Activated T-helper 1 cell treated with anti-CD3 and anti-CD28 coated beads, Interleukin-2, amount 50 U/mL, for 16 hours (primary cell): ENCODE data around the gene STK39.
"Not testable (repeated sequence)": the region's sequence is repeated elsewhere in the genome, so short reads cannot be mapped to it uniquely, and the experiment has no call there.

Experiments used
- DNase-seq, 2 donors: peaks; one replicate each; pipeline ENCODE4 v3.0.0-alpha.2; 2020; ENCODE audit warnings: low read depth in 1 of 2, low spot score in 1 of 2

Gene STK39

DNA sequence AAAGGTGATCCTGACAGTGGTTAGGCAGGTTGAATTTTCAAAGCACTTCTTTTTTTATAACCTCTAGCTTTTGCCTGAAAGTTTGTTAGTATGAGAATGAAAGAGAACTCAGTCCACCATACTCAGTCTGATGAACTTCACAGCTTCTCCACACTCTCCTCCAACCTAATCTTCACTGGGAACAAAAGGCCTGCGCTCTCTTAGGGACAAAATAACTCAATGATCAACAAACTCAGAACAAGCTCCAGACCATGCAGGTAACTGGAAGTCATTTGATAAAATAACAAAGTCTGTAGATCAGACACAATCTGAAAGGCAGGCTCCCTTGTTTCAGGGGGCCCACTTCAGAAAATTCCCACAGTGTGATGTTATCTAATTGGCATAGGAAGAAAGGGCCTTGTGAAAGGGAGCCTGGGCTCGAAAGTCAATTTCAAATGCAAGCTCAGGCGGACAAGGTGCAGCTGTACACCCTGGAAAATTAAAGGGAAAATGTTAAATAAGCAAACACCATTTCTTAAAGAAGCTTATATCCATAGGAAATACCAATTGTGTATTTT, 142.2 kb downstream of the STK39 start:
- no peak for DNase-seq

DNA sequence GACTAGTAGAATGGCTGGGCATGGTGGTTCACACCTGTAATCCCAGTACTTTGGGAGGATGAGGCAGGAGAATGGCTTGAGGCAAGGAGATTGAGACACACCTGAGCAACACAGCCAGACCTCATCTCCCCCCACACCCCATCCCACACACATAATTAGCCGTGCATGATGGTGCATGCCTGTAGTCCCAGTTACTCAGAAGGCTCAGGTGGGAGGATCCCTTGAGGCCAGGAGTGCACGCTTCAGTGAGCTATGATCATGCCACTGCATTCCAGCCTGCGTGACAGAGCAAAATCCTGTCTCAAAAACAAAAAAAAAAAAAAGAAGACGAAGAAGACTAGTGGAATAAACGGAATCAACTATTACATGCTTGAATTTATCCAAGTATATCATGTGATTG, 150.0 kb downstream of the STK39 start:
- no peak for DNase-seq

DNA sequence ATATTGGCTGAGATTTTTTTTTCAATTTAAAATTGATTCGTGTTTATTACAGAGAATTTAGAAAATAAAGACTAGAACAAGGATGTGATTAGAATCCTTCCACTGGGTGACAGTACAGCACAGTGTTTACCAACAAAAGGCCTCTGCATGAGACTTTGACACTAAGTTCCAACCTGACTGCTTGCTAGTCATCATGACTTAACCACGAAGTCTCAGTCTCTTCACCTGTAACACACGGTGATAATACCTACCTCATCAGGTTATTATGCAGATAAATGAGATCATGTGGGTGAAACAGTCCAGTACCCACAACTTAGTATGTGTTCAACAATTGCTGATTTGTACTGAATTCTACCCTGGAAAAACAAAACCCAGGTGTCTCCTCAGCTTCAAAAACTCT, 151.2 kb downstream of the STK39 start:
- DNase-seq = no peak

DNA sequence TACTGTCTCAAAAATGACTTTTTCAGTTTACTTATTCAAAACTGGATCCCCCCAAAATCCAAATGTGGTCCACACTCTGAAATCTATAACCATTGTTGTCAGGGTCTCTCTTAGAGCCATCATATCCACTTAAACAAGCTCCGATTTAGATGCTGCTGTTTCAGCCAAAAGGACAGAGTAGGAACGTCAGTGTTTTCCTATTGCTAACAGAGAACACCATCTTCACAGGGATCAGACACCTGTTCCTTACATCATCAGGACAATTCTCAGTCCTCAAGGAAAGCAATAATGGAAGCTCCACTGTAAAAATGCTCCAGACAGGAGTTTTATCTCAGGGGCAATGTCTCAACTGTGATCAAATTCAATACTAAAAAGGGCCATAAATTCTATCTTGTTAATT, 155.4 kb downstream of the STK39 start:
- no peak for DNase-seq

DNA sequence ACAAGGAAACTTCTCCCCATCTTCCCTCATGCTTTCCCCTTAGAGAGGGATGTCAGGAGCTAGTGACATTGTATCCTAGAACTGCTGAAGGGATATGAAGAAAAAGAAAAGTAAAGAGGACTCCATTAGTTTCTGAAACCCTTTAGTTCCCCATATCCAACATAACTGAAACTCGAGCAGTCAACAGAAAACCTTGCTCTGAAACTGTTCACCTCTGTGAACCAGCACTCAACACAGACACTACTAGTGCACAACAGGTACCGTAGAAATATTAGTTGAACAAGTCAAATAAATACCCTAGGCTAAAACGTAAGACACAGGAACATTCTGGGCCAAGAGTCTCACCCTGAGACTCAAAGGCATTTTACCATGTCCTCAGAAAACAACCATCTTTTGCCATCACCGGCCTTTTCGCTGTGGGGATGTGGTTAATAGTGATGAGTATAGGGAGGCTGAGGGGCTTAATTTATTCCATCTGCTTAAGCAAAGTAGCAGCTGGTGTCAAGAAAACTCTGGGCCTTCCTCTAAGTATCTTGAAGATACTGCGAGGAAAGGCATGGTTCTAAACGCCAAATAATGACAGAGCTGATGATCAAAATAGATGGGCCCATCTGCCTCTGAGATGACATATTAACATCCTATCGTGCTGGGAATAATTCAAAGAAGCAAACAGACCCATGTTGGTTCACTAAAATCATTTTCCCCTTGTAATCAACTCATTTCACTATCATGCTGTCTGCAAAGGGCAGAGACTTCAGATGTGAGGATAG, 156.8 kb downstream of the STK39 start:
- no peak for DNase-seq

DNA sequence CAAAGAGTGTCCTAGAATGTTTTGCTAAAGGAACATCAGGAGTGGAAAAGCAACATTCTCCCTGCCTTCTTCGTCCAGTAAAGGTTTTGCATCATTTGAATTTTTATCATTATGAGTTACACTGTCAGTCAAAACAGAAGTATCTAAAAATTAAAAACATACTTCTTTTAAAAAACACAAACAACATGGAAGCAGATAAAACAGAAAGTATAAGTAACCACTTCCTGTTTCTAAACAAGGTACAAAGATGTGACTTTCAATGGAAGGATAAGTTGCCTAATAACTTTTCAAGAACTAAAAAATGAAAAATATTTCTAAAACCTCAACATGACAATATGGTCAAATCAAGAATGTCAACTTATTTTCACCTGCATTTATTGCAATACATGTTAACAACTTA, 158.2 kb downstream of the STK39 start:
- DNase-seq = no peak

DNA sequence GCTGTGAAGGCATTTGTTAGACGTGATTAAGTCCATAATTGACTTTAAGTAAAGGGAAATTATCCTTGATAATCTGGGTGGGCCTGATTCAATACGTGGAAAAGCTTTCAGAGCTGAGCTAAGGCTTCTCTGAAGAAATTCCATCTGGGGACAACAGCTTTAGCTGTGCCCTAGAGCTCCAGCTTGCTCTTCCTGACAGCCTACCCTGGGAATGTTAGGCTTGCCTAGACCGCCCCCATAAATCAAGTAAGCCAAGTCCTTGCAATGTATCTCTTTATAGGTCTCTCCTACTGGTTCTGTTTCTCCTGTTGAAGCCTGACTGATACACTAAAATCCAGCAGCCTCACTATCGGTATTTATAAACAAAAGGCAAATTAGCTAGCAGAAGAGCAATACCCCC, 160.0 kb downstream of the STK39 start:
- DNase-seq = no peak

DNA sequence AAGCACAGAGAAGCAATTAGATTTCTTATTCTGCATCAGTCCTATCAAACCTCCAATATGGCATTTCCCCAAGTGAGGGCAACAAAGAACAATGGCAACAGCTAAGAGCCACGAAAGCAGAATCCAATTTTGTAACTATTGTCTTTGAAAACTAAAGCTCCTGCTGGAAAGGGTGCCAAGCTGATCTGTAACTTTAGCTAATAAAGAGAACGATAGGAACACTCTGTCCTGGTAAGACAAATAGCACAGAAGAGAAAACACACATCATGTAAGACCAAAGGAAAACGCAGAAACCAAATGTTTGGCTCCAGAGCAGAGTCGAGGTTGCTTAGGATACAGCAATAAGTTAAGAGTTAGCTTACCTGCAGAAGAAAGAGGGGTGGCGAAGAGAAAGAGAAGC, 160.5 kb downstream of the STK39 start:
- no peak for DNase-seq

DNA sequence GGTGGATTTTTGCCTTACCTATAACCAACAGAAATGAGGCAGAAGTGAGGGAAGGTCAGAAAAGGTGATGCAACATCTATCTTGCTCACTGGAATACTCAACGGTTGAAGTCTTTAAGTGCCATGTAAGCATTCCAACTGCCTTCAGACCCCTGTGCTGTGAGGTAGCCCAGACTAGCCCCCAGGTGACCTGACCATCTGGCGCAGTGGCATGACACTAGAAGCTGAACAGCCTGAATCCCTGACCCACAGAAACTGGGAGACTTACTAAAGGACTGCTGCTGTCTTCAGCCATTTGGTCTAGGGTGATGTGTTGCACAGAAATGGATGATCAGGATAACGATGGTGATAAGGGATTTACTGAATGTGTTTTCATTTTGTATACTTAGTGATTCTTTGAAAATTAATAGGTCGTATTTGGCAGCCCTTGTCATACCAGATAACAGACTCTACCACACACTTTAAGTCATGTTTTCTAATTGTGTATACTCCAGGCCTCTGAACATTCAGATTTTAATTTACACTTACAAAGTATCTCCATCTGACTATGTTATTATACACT, 161.5 kb downstream of the STK39 start:
- no peak for DNase-seq

DNA sequence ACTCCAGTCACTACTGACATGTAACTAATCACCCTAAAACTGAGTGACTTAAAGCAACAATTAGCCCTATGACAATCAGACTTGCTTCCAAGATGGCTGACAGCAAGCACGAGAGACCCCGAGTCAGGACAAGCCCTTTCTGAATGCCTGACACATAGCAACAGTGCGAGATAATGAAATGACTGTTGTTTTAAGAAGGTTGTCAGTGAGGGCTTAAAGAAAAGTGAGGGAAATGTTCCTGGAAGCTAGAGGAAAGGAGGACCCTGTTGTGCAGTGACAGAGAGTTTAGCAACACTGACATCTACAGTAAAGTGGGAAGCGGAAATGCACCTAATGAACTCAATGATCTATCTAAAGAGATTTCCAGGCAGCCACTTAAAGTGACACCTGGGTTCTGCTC, 163.1 kb downstream of the STK39 start:
- DNase-seq = no peak

DNA sequence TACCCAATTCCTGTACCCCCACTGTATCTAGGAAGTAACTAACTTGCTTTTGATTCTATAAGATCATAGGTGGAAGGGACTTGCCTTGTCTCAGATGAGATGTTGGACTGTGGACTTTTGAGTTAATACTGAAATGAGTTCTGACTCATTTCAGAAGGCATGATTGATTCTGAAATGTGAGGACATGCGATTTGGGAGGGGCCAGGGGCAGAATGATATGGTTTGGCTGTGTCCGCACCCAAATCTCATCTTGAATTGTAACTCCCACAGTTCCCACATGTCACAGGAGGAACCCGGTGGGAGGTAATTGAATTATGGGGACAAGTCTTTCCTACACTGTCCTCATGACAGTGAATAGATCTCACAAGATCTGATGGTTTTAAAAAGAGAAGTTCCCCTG, 165.9 kb downstream of the STK39 start:
- DNase-seq = not testable (repeated sequence)

DNA sequence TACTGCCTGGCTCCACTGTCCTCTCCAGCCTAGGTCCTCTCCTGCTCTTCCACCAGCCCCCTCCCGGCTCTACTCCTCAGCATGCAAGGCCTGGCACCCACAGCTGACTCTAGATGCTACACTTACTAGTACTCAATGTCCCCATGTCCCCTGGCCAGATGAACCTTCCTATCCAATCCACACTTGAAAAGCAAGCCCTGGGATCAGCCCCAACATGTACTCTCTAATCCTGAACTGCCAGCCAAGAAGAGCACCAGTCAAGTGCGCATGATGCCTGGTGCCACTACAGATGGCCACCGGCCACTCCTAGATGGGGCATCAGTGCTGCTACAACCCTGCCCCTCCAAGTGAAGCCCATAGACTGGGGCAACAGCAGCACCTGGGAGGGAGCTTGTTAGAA, 168.2 kb downstream of the STK39 start:
- no peak for DNase-seq

DNA sequence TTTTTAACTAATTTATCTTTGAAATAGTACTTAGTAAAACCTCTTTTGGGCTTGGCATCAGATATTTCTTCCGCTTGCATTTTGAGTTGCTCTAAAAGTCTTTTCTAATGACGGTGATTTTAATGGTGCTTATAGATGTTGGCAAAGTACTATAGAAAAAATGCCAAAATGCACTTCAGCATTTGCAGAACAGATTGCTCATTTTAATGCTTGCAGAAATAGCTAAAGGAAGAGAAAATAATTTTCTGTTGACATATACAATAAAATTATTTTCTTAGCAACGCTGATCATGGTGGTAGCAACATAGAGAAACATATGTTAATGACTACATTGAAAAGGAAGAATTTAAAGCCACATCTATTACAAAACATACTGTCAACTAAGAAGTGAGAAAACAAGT, 170.7 kb downstream of the STK39 start:
- DNase-seq = no peak

DNA sequence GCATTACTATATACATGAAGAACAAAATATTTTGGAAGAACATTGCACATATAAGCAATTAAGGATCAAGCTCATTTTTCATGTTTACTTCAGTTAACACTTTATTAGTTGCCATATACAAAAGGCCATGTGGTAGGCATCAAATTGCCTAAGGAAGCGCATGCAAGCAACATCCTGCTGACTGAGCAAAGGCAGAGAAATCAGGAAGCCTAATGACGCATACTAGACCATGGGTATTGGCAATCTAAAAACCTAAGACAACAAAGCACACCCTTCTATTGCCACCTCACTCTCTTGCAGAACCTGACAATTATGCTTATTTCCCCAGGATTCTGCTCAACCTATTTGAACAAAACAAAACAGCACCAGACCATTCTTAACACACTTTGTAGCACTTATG, 171.9 kb downstream of the STK39 start:
- DNase-seq = no peak

DNA sequence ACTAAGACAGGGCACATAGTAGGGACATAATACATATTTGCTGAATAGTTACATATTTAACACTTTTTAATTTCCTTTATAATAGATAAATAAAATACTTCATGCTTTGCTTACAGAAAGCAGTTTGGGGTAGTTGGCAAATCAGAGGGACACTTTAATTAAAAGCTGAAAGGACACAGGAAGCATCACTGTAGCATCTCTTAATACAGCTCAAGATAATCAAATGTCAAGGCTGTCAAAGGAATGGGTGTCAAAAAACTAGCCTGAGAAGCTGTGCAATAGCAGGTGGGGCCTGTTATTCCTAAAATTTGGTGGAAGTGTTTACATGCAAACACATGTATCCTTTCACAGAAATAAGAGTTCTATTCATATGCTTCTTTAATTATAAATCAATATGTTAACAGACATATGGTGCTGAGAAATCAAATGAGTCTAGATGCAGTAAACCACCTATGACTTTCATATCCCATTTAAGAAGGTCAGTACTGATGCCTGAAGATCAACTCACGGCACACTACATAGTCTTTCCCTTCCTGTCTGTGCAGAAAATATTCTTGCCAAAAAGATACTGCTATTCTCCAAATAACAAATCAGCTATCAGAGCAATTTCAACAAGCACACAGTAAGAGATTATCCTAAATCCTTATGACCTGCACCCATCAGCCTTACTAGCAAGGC, 174.6 kb downstream of the STK39 start:
- no peak for DNase-seq

DNA sequence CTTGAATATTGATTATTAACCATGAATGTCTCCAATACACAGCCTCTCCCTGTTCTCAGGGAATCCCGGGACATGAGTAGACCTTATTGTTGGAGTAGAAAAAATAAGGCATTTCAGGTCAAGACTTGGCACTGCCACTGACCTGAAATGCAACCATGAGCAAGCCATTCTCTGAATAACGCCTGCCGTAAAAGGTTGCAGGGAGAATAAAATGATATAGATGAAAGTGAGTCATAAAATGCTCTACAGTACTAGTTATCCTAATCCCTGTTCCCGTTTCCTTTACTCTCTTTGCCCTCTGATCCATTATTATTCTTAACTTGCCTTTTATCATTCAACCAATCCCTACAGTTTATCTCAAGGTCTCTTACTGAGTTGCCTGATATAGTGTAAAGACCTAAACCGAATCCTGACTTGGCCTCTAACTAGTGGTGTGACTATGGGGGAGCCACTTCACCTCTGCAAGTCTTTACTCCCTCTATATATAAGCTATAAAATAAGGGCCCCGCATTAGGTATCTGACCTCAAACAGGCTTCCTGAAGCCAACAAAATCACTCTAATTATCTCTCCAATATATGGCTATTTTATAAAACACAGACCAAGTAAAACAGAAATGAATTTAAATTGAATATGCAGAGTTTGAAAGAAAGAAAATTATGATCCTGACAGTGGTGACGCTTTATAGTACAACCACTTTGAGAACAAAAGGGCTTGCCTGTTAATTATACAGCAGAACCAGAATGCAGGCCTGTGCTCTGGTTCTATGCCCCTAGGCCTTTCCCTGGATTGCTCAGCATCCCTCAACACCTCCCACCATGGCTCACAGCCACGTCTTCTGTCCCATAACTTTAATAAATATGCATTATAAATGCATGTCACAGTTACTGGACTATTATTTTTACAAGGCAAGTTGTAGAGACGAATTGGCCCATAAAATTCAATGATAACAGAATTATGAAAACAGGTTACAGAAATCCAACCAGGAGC, 183.1 kb downstream of the STK39 start:
- no peak for DNase-seq

DNA sequence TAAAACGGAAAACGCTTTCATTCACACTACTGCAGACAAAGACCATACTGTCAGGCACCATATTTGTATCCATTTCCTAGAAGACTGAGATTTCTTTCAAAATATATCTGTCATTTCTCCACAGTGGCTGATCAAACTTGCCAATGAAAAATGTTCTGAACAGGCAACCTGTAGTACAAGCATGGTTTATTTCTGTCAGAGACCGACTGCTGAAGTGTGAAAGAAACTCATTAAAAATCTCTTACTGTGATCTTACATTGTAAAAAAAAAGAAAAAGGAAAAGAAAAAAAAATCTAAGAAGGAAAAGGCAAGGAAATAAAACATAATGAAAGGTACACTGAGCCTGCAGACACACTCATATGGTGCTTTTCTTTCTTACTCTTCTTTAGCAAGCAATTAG, 184.5 kb downstream of the STK39 start:
- DNase-seq = no peak

DNA sequence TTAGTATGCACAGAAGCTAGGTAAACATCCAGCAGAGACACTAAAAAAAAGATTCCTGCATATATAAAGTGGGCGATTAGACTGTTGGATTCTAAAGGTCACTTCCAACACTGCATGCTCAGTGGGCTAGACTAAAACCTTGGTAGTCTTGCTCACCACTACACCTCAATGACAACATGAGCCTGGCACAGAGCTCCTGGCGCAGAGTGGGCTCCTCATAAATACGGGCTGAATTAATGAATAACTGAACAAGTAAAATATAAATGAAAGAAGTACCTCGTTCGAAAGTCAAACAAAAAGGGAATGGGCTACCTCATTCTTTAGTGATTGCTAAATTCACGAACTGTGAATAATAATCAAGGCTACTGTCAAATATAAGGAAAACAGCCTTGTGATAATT, 185.3 kb downstream of the STK39 start:
- no peak for DNase-seq

DNA sequence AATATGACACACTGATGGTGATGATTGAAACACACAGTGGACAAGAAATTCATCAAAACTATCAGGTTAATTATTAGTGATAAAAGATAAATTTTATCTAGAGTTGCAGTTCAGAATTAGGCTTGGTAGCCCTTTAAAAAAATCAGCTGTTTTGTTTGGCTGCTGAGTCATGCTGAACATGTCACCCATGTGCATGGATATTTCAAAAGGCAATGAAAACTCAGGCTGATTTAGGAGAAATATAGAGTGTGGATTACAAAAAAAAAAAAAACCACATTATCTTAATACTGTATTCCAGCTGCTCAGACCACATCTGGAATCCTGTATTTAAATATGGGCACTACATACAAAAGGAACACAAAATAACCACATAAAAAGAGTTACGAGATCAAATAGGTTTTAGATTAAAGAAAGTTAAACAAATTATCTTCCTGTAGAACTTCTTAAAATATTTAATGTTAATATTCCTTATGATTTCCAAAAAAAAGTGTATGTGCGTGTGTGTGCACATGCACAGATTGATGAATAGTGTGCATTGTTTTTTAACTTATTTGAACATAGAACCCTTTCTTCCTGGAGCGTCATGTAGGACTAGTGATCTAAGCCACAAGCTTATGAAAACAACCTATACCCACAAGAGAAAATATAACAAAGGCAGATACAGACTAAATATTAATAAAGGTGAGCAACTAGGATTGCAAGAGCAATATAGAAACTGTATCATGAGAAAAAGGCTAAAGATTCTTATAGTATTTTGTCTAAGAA, 186.2 kb downstream of the STK39 start:
- no peak for DNase-seq

DNA sequence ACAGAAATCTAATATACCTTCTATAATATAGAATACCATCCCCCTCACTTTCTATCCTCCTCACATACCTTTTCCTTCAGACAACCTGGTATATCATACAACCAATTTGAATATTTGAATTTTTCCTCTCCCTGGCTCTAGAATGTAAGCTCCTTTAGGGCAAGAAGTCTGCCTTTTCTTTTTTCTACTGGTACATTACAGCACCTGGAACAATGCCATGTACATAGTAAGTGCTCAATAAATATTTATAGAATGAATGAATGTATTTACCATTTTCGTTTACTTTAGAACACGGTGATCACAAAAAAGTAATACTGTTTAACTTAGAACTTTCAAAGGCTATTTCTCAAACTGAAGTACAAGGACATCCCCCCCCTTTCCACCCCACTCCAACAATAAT, 187.6 kb downstream of the STK39 start:
- no peak for DNase-seq
